HL-60 (cell line): ENCODE data around the gene NUDT14.
A peak's percentile ranks its signal among the peaks of the same experiment; 100 is the strongest.

ENCODE experiments used
- DNase-seq, 2 experiments: peaks; one replicate each; pipeline ENCODE4 v3.0.0-alpha.2; 2010 to 2020; ENCODE audit warnings: low read depth in 1 of 2, low spot score in 1 of 2
- H3K27ac ChIP-seq: fragments of 250-450 bp; sonication (Bioruptor Pico); replicated peaks from 2 replicates; pipeline ENCODE4 v1.5.1; 2020; ENCODE audit warnings: mild to moderate bottlenecking, moderate library complexity
- H3K27me3 ChIP-seq: fragments of 250-450 bp; sonication (Bioruptor Pico); 2 replicates; pipeline ENCODE4 v1.5.1; 2021; ENCODE audit warnings: mild to moderate bottlenecking, moderate library complexity; ENCODE audit not compliant: insufficient read depth, poor library complexity, severe bottlenecking
- H3K4me3 ChIP-seq: replicated peaks from 2 replicates; pipeline ENCODE4 v1.5.1; 2011; ENCODE audit warnings: mild to moderate bottlenecking, control low read depth, low read length; ENCODE audit not compliant: insufficient read depth
- CTCF ChIP-seq: IDR thresholded peaks from one replicate; pipeline ENCODE4 v1.5.1; 2011; ENCODE audit warnings: low read length, control low read depth, inconsistent platforms; ENCODE audit not compliant: insufficient read depth
- GABPA ChIP-seq: IDR thresholded peaks from 2 replicates; pipeline ENCODE4 v1.6.1; 2012; ENCODE audit warnings: low read depth
- POLR2AphosphoS5 ChIP-seq: IDR thresholded peaks from 2 replicates; pipeline ENCODE4 v1.6.1; 2012; ENCODE audit warnings: low read depth
- REST ChIP-seq: IDR thresholded peaks from 2 replicates; pipeline ENCODE4 v1.6.1; 2012; ENCODE audit warnings: low read depth; ENCODE audit not compliant: insufficient replicate concordance
- SPI1 ChIP-seq: IDR thresholded peaks from 2 replicates; pipeline ENCODE4 v1.6.1; 2012; ENCODE audit warnings: low read depth, mild to moderate bottlenecking, borderline replicate concordance

Gene NUDT14

GRCh38 chr14:105204206-105204930 is 23.3 kb upstream of the NUDT14 start:
- no peaks in the 10 kb centered on the region for H3K27me3 ChIP-seq
- no peak for TF ChIP-seq REST
- TF ChIP-seq POLR2AphosphoS5: no peak
- TF ChIP-seq SPI1: no peak
- TF ChIP-seq GABPA: no peak
- TF ChIP-seq CTCF: no peak
- H3K27ac ChIP-seq: no peak overlapping the region
- DNase-seq: no peak
- H3K4me3 ChIP-seq: no peak overlapping the region

- no peak for TF ChIP-seq SPI1
- no peak for TF ChIP-seq REST
- TF ChIP-seq GABPA: no peak
- TF ChIP-seq CTCF: no peak
- TF ChIP-seq POLR2AphosphoS5: no peak; the same call in 1 of the 2 replicates
- Histone ChIP-seq H3K27ac (no peak overlapping the region), H3K4me3 (no peak overlapping the region), H3K27me3 (peaks cover 7% of the 10 kb centered on the region)
- no peak for DNase-seq
These were observed 22.6 kb upstream of the NUDT14 start for GRCh38 chr14:105203701-105204100.

- peak in 1 of 2 experiments; percentile 47 for DNase-seq
- peak; percentile 85 for TF ChIP-seq CTCF
- no peak for TF ChIP-seq POLR2AphosphoS5
- Histone ChIP-seq H3K27me3 (peaks cover 13% of the 10 kb centered on the region), H3K27ac (no peak overlapping the region), H3K4me3 (no peak overlapping the region)
These were observed 22.0 kb upstream of the NUDT14 start for GRCh38 chr14:105203057-105203531.
